Fibroblast of skin of left biceps (primary cell): ENCODE measurements around the gene KAZN.

ENCODE experiments used
- DNase-seq, 2 experiments: peaks; one replicate each; pipeline ENCODE4 v3.0.0-alpha.2; 2013; ENCODE audit warnings: low read depth in 2 of 2

Gene KAZN

GRCh38 chr1:14930247-14930965, 331.9 kb downstream of the KAZN start:
- no peak for DNase-seq

GRCh38 chr1:14932034-14932638, 333.7 kb downstream of the KAZN start:
- no peak for DNase-seq

- DNase-seq: no peak
Measured at GRCh38 chr1:14934867-14935266, 336.4 kb downstream of the KAZN start.

GRCh38 chr1:14936815-14937214, 338.3 kb downstream of the KAZN start:
- no peak for DNase-seq

DNA sequence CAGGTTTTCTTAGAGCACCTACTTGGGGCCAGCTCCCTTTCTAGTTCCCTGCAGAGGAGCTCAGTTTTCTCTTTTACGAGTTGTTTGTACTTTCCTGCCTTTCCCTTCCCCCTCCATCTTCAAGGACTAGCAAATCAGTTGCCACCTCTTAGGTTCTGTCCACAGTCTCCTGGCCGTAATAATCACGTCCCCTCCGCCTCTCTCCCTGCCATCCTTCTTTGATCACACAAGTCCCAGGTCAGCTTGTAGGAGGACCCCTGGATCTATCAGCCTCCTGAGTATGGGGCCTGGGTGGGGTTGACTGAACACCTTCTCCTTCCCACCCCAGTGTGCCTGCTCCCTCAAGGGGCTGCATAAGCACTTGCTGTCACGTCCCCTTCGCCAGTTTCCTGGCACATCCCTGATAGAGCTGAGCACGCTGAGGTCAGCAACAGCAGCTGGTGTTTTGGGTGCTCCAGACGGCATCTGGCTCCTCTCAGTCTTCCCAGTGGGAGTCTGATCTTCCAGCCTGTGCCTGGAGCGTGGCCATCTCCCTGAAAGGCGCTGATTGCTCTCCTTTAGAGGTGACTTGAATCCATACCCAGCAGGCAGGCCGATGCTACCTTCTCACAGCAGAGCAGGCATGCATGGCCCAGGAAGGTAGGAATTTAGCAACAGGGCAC, 338.9 kb downstream of the KAZN start:
- DNase-seq: no peak

DNA sequence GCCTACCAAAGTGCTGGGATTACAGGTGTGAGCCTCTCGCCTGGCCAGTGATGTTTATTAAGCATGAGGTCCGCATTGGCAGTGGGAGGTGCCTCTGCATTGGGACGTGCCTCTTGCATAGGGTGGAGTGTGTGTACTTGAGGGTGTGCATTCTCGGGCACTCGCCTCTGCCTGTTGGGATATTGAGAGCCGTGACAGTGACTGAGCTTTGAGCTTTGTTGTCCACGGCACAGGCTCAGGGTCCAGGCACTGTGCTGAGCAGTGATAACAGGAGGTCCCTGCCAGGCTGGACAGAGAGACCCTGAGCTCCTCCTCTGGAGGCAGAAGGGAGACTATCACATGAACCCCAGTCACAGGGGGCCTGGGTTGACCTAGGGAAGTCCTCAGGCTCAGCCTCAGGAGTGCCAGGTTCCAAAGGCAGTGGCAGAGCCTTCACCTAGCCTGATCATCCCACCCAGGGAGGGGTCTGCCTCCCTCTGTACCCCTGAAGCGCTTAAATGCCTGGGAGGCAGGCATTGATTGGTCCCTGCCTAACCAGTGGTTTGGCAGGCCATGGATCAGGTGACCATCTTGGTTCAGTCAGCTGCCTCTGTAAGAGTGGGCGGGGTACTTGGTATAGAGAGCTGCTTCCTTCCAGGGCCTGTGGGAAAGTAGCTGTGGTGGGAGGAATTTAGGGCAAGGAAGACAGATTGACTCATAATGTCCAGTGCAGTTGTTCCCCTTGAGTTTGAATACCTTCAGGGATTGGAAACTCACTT, 341.2 kb downstream of the KAZN start:
- no peak for DNase-seq

DNA sequence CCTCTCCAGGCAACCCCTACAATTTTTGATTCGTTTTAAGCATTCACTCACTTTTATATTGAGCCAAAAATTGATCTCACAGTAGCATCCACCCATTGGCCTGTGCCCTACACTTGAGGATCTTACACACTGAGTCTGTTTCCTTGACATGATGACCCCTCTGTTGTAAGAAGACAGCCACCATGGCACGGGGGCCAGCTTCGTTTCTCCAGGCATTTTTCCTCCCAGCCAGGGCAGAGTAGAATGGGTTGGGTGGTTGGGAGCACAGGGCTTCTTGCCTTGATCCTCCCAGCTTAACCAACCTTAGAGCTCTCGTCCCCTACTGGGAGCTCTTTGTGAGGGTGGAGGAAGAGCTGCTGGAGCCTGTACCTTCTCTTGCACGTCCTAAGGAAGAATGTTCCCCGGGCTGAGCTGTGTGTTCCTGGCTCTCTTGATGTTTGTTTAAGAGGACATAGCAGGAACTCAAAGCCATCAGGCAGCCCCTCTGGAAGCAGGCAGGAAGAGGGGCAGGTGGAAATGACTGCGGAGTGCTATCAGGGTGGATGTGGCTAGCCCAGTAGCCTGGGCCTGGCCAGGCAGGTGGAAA, 341.9 kb downstream of the KAZN start:
- no peak for DNase-seq

DNA sequence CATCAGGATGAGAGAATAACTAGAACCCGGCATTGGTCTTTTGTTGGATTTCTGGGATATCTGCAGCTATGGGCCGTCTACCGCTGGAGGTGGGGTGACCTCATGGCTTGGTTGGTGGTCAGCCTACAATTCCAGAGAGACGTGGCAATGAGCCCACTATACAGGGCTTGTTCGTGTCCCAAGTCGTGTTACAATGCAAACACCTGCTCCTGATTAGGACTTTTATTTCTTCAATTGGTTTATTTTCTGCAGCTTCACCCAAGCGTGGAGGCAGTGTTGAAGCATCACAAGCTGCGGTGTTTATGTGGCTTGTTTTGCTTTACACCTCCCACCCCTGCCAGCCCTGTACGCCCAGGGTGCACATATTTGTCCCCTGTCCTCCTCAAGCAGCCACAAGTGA, 343.4 kb downstream of the KAZN start:
- no peak for DNase-seq

DNA sequence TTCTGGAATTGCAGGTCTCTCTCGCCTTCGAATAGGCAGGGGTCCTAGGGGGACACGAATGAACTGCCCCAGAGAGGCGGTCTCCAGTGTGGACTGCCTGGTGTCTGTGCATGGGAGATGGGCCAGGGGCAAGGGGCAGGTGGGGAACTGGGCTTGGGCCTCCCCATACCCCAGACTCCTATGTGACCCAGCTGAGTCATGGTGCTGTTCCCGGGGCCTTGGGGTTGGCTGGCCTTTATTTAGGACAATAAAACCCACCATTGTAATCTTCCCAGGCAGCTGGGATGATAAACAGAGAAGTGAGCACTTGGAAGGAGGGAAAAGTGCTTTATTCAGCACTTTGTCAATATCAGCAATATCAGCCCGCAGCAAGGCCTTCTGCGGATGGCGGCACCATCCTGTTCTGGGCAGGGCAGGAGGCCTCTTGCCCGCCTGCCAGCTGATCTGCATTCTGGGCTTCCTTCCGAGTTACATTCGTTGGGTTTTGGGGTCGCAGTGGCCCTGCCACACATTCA, 346.0 kb downstream of the KAZN start:
- no peak for DNase-seq

DNA sequence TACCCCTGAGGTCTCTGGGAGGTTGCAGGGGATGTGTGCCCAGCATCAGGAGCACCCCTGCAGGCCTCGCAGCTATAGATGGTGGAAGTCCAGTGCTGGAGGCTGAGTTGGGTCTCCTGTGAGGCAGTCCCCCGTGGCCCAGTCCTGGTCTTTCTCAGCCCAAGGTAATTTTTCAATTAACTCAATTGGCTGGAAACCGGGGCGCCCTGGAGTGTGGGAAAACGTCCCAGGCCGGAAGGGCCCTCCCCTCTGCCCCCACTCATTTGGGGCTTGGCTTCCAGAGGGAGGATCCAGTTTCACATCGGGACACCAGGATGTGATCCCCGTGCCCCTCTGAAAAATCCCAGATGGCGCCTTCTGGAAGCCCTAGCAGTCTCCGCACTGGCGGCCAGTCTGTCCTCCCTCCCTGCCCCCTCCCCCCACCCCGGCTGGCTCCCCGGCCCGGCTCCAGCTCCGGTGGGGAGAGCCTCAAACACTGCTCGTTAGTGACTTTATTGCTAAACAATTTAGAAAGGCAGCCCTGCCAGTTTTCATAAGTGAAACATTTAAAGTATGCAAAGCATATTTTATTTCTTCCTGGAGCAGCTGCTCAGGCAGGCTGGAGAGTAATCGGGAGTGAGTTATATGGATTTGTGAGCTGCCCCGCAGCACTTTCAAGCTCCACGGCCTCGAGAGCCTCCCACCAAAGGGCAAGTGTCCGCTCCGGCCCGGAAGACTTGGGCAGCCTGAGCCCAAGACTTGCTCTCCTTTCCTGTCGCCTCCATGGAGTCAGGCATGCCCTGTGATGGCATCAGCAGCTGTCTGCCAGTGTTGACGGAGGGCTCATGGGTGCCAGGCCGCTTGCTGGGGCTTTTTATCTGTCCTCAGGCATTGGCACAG, 346.9 kb downstream of the KAZN start:
- peak; percentile 87 to 89 for DNase-seq

- no peak for DNase-seq
Measured at GRCh38 chr1:14946011-14946359, 347.5 kb downstream of the KAZN start.

GRCh38 chr1:14946684-14947238, 348.3 kb downstream of the KAZN start:
- DNase-seq: peak in 1 of 2 experiments; percentile 49

- no peak for DNase-seq
Measured at GRCh38 chr1:14947421-14947820, 348.9 kb downstream of the KAZN start.

DNA sequence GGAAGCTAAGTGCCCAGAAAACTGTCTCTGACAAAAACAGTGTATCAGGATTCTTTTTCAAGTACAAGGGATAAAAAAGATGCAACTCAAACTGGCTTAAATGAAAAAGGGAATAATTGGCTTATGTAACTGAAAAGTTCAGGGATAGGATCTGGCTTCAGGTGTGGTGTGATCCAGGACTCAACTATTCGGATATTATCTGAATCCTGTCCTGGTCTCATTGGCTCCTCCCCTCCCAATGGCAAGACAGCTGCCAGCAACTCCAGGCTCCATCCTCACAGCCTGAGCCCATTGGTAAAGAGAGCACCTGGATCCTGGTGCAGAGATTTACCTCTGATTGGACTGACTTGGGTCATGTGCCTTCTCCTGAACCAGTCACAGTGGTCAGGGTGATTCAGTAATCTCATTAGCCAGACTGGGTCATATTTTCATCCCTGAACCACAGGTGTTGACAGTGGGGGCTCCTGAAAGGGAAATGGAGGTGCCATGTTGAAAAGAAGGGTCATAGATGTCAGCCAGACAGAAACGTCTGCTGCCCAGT, 349.7 kb downstream of the KAZN start:
- DNase-seq: no peak

- DNase-seq: no peak
Measured at GRCh38 chr1:14949270-14949835, 350.9 kb downstream of the KAZN start.

DNA sequence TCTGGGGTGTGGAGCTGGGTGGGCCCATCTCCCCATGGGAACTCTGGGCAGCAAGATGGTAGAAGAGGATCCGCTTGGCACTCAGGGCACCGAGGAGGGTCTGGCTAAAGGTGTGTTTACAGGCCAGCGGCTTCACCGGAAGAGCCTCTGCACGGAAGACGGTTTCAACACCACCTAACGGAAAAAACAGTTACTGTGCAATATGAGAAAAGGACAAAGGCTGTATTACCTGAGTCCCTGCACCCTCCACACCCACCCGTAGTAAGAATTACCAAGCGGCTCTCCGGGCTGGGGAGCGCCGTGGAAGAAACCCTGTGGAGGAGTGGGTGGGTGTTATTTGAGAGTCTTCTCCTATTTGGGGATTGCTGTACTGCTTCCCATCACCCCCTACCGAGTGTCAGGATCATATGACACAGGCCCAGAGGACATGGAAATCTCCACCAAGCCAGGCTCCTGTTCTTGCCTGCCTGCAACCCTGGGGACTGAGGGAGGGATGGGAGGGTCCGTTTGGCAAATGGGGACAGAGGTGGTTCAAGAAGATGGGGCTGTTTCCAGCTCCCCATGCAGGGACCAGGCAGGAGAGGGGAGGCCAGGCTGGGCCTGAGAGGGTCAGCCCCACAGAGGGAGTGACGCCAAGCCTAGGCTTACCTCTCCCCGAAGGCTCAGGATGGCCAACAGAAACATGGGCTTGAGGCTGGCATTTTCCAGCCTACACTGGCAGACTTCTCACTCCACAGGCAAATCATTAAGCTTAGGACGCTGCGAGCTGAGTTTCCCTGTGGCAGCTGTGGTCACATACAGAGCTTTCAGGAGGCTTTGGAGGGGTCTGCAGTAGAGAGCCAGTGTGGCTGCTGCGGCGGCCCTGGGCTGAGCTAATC, 351.6 kb downstream of the KAZN start:
- no peak for DNase-seq

DNA sequence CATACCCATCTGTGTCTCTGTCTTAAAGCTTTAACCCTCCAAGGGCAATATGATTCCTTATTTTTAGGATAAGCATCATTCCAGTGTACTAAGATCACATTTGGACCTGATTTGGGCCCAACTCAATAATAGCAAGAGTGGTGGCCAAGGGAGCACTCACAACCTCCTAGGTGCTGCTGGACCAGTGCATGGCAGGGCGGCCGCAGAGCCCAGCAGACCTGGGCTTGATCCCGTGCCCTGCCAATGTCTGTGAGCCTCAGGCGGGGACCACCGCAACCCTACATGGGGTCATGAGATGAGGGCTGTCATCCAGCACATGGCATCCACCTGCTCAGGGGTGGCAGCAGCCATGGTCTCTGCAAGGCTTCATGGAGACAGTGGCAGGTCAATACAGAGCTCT, 353.3 kb downstream of the KAZN start:
- no peak for DNase-seq

DNA sequence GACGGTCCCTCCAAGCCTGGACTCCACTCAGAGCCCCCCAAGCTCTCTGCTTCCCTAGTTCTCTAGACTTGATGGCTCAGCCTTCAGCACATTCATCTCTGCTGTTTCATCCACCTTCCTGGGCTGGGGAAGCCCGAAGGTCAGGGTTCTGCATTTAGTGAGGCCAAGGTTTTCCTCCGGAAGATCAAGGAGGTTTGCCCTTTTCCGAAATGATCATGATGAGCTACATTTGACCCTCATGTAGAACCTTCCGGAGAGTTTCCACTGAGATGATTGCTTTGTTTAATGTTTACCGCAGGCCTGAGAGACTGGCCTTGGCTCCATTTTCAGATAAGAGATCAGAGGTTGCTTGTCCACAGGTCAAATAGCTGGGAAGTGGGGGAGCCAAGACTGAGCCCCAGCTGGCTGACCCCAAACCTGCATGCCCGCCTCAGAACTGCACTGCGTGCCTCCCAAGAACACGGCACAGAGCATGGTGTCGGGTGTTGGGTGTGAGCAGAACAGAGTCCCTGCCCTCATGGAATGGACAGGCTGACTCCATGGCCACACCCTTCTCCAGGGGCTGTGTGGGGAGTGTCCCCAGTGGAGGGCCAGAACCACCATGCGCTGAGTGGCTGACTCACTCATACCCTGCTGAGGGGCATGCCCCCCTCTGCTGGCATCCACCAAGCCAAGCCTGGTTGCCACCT, 354.3 kb downstream of the KAZN start:
- DNase-seq: no peak
